NCI-H146 (cell line): ENCODE measurements around the gene TRIP11.

ENCODE experiments used
- DNase-seq: peaks from one replicate; lab custom pipeline; 2025; lab: John Stamatoyannopoulos, UW

Gene TRIP11

DNA sequence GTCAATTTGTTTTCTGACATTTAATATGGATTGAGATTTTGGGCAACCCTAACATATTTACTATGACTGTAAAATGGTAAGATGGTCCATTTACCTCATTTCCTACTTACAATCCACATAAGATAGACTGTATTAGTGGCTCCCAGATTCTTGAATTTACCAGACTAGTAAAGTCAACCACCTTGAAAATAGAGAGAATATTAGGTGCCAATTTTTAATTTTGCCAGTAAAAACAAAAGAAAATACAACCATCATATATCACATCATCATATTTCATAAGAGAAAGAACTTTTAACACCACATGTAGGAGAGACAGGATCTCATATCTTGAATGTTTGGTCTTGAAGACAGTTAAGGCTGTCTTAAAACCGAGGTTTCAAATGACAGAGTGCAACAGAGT, 84.7 kb downstream of the TRIP11 start:
- no peak for DNase-seq

DNA sequence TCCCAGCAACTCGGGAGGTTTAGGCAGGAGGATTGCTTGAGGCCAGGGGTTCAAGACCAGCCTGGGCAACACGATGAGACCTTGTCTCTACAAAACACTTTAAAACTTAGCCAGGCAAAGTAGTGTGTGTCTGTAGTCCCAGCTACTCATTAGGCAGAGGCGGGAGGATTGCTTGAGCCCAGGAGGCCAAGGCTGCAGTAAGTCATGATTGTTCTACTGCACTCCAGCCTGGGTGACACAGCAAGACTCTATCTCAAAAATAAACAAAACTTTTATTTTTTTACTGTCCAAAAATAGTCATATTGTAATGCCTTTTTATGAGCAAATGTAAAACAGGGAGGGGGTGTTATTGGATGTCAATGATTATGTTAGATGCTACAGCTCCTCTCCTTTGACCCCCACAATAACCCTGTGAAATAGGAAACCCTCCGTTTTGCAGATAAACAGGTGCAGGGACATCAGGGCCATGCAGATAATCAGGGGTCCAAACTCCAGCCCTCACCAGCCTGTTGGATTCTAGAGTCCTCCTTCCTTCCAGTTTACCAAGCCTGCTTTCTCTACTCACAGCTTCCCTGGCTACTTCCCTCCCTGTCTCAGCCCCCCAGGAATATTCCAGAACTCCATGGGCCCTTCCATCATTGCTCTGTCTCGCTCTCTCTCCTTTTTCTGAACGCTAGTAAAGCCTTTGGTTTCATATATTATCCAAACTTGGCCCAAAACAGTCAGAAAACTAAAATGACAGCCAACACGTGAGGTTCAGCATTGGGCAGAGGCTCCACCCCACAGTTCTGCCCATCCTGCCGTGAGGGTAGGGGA, 86.5 kb downstream of the TRIP11 start:
- DNase-seq = no peak

DNA sequence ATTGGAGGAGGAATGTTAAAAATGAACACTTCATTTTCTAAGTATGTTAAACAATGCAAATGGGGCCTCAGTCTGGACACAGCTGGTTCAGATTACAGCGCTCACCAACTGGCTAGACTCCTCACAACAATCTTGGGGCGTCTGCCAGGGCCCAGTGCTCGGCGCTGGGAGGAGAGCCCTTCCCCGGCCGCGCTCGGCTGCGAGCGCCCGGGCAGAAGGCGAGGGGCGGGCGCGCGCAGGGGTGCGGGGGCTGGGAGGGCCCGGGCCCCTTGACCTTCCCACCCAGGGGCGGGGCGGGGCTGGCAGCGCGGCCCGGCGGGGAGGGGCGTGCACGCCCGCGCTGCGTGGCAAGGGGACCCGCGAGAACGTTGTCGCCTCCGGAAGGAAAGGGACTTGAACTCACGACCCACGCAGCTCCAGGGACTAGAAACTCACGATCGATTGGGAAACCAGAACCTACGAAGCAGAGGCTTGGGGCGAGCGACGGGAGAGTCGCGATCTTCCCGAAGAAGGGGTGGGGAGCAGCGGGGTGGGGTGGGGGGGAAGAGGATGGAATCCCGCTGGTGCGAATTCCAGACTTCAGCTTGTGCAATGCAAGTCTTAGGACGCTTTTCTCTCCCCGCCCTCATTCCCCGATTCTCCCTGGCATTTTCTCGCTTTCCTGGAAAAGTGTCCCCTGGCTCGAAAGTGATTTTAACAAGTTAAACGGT, 92.2 kb downstream of the TRIP11 start, which contains the start of gene FBLN5:
TSS of gene FBLN5 (minus strand) at position 220 of the 710 bp plus-strand sequence. CDS start 465 bp downstream, outside the sequence.
- DNase-seq = no peak

GRCh38 chr14:91946622-91947474, 93.0 kb downstream of the TRIP11 start:
- DNase-seq = no peak

- DNase-seq = no peak
These were observed 93.9 kb downstream of the TRIP11 start for GRCh38 chr14:91945751-91946621.

- DNase-seq = no peak
These were observed 96.9 kb downstream of the TRIP11 start for GRCh38 chr14:91942946-91943345.

- no peak for DNase-seq
These were observed 97.7 kb downstream of the TRIP11 start for GRCh38 chr14:91942128-91942527.

DNA sequence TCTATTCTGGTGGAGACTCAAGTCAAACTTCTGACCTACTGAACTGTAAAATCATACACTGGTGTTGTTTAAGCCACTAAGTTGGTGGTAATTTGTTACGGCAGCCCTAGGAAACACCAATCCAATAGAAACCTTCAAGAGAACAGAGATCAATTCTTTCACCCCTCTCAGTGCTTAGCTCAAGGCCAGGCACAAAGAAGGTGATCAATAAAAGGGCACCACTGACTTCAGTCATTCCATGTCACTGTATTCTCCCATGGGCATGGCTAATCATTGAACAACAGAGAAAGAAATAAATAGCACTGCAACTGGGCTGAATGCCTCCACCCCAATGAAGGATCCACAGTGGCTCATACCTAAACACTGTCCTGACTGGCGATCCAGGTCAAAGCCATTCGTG, 99.7 kb downstream of the TRIP11 start:
- no peak for DNase-seq

- DNase-seq = no peak
These were observed 104.3 kb downstream of the TRIP11 start for GRCh38 chr14:91935586-91935985.

DNA sequence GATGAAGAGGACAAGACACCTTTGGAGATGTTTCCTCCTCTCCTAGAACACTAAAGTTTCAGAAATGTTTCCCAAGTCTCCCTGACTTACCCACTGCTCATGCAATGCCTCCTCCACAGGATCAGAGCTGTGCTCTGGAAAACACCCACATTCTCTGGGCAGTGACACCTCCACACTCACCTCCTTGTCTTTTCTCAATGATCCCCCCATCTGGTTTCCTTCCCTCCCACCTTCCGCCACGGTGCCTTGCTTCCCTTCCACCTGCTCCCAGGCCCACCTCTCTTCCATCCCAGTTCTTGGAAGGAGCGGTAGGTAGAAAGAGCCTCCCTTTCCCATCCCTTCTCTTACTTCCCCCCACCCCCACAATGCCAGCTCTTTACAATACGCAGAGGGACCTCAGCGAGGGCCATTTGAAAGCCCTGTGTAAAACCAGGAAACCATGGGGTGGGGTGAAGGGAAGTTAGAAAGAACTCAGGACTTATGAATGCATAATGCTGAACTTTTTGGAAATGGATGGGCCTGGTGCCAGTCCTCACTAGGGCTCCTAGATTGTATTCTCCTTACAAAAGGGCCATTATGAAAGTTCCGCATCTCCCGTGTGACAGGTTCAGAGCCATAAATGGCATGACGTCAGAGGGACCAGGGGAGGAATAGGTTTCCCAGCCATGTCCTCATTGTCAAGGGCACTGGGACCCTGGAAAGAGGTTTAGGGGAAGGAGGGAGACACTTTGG, 105.1 kb downstream of the TRIP11 start:
- no peak for DNase-seq

DNA sequence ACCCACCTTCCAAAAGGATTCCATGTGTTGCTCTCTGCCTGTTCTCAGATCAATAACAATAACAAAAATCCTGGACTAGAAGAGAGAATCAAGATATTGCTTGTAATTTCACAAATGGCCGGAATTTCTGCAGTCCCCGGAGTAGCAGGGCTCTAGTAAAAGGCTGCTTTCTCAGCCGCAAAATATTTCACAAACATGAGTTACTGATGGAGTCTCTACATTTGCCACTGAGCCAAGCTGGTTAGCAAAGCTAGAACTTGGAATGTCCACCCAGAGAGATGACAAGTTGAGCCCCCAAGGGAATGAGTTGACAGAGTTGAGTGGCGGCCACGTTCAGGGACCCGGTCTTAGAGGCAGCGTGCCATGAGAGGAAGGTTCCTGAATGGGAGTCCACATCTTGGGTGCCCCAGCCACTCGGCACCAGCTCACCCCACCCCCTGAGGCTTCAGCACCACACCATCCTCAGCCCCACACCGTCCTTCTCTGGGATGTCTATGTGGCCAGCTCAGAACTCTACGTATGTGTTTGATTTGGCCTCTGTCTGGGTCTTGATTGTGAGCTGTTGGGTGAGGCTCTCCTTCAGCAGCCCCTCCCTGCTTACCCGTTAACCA, 108.3 kb downstream of the TRIP11 start:
- no peak for DNase-seq

- no peak for DNase-seq
These were observed 110.2 kb downstream of the TRIP11 start for GRCh38 chr14:91929700-91930099.

GRCh38 chr14:91927800-91928199, 112.1 kb downstream of the TRIP11 start:
- DNase-seq = no peak

DNA sequence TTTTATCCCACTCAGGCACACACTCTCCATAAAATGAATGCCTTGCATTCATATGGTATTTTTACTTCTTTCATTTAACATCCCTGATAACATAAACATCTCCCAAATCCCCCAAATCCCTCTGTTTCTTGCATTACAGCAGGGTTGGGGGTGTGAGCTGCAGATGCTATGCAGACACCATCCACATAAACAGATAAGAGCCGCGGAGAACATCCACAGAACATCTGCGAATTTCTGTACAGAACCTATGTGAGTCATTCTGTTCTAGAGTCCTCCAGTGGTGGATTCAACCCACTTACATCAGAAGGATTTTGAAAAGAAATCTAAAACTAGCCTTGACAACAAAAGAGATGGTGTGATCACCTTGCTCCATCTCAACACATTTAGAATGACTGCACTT, 112.7 kb downstream of the TRIP11 start:
- DNase-seq = no peak

DNA sequence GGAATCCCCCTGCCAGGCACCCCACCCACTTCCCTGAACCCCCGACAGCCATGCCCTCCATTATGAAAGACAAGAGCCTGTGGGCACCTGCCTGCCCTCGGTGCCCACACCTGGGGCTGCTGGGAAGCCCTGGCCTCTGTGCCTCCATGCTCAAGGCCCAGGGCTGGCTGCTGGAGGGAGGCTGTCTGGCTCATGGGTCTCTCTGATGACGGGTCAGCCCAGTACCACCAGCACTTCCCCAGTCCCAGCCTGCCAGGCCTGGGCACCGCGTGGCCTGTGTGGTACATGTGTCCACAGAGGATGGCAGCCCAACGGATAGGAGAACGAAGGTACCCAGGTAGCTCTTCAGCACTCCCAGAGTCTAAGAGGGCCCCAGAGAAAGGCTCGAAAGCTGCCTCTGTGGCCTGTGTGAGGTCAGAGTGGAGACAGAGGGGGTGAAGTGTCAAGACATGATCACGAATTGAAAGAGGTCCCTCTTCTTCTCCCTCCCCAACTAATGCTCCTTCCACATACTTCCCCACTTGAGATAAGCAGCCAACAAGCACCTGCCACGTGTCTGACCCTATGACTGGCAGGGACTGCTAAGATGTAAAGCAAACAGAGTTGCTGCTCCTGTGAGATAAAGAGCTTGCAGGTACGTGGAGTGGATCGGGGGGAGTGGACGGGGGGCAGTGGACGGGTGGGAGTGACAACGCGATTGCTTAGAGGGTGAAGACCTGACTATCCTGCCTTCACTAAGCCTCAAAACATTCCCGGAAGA, 113.5 kb downstream of the TRIP11 start:
- DNase-seq = no peak

DNA sequence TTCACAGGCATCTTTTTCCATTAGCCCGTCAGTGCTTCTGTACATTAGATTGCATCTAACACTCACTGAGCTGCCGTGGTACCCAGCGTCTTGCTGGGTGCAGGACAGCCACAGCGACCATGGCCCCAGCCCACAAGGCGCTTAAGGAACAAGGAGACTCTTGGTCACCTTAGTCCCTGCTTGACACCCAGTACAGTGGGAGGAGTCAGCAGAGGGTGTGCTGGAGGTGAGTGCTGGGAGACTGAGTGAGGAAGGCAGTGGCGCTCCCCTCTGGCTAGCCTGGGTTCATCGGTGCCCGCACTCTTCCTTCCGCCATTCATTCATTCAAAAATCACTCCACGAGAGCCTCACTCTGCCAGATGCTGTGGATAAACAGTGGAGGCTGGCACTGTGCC, 114.1 kb downstream of the TRIP11 start:
- no peak for DNase-seq

DNA sequence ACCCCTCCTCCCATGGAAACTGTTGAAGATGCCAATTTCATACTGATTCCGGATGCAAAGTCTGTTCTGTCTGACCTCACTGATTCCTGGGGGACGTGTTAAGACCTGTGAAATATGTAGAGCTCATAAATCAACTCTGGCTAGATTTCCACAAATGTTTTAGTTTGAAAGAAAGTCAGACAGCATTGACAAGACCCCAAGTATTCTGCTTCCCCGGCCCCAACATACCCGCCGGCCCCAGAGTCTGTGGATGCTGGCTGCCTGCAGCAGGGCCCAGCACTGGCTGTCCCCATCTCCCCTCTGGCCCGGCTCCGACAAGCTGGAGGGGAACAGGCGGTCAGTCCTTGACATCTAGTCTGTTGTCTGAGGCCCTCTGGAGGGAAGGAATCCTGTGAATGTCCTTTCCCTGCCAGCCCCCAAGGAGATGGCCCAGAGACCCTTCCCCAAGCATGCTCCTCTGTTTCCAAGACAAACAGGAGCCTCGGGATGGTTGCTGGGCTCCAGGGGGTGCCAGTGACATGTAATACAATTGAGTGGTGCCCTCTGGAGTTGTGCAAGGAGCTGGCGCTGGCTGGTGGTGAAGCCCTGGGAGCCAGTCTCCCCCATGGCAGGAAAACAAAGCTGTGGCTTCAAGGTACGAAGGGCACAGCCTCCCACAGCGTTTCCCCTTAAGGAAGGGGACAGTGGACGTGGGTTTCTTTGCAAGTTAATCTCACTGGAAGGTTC, 114.7 kb downstream of the TRIP11 start:
- no peak for DNase-seq

DNA sequence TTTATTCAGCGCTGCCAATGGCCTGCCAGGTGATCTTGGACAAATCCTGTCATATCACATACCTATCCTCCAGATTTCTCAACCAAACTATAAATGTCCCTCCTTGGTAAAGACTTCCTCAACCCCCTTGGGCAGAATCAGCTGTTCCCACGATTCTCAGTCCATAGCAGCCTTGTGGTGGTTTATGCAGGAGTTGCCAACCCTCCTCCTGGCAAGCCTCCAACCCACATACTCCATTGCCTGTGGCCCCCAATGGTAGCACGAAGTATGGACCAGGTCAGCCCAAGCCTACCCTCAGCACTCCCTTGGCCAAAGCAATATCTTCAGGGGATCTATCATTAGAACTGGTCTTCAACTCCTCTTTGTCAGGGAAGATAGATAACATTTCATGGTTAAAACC, 119.3 kb downstream of the TRIP11 start:
- DNase-seq = no peak

GRCh38 chr14:91919814-91920213, 120.0 kb downstream of the TRIP11 start:
- no peak for DNase-seq
